GM21423 (cell line): Measurements from ENCODE around the gene NDST4.

ENCODE experiments used
- ATAC-seq: cut with Tn5 transposase; IDR thresholded peaks from one replicate; pipeline ENCODE4 v1.9.1; 2021; ENCODE audit warnings: mild to moderate bottlenecking, moderate library complexity; ENCODE audit not compliant: unreplicated experiment

Gene NDST4

DNA sequence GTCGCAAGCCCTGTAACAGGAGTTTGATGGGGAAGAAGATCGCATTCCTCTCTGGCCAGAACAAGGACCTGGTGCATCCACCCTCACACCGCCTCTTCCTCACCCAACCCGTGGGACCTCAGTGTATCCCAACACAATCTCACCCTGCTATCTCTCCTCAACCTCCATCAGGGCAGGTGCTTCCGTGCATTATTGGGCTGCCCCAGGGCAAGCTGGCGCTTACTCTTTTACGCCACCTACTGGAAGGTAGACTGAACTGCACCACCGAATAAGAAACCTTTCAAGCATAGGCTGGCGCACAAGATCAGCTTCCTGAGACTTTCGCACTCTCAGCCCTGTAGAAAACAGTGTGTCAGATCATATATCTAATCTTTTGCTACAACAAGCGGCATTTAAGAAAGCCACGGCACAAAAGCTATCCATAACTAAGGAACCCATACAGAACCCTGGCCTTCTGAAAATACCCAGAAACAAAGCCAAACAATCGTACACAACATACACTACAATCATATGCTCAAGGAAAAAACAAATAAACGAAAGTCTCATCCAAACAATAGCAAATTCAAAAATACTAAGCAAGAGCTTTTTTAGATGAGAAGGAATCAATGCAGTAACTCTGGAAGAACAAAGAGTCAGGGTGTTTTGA, 305.5 kb downstream of the NDST4 start:
- ATAC-seq, result peak; percentile 98

DNA sequence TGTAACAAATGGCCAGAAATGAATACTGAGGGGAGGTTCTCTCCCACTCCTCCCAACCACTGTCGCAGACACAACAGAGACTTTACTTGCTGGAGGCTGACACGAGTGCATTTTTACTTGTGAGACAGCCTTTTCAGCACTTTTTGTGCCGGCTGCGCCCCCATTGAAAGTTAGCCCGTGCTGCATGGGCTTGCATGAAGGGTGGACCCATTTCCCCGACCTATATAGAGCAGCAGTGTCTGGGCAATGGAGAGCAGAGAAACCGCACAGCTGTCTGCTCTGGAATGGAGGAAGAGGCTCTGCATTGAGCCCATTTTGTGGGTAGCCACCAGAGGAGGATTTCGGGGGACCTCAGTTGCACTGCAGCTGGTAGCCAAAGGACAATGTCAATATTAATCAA, 306.1 kb downstream of the NDST4 start:
- peak; percentile 6 for ATAC-seq

DNA sequence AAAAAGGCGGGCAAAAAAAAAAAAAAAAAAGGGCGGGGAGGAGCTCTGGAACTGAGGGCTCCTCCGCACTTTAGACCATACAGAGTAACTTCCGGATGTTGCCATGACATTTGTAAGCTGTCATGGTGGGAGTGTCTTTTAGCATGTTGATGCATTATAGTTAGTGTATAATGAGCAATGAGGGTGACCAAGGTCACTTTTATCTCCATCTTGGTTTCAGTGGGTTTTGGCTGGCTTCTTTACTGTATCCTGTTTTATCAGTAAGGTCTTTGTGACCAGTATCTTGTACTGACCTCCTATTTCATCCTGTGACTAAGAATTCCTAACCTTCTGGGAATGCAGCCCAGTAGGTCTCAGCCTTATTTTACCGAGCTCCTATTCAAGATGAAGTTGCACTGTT, 321.4 kb downstream of the NDST4 start:
- no peak for ATAC-seq

DNA sequence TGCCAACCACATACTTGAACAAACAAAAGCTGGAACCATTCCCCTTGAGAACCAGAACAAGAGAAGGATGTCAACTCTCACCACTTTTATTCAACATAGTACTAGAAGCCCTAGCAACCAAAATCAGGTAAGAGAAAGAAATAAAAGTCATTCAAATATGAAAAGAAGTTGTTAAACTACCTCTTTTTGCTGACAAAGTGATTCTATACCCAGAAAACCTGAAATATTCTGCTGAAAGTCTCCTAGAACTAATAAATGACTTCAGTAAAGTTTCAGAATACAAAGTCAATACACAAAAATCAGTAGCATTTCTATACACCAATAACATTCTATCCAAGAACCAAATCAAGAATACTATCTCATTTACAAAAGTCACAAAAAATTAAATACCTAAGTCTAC, 327.9 kb downstream of the NDST4 start:
- no peak for ATAC-seq

DNA sequence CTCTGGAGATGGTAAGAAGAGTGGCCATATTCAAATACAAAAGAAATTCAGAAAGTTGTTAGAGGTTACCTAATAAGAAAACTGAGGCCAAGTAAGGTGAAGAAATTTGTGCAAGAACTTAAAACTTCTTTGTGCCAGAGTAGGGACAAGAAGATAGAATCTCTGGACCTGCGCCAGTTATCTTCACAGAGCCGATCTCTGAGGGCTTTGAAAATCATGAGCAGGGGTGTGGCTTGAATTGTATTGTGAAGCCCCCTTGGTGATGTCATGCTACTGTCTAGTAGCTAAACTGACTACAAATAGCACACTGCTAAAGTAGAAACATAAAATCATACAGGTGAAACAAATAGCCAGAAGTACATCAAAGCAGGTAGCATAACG, 330.2 kb downstream of the NDST4 start:
- no peak for ATAC-seq

DNA sequence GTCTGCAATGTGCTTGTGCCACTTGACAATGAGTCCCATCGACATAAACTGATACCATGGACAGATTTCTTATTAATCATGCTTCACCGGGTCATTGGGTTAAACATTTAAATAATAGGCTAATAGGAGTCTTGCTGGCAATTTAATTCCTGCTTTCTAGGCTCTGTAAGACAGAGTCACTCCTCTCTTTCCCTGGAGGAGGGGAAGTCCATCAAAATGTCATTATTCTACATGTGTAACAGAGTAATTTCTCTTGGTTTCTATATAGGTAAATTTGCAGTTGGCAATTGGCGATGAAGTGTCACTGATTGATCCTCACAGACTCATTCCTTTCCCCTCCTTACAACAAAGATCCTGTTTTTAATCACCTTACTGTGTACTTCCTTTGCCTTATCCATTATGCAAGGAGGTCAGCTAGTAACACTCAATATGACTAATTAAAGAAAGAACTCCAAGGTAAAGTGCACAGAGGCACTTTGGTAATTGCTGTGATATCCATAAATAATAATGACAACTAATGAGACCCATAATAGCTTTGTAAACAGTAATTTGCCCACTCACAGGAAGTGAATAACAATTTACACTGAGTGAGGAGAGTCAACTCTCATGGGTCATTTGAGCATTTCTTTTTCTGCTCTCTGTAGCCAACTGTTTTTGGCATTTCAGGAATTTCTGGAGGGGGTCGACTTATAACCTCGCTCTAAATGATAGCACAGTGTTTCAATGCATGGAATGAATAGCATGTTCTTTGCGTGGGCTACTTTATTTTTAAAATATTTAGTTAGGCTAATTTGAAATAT, 330.8 kb downstream of the NDST4 start:
- no peak for ATAC-seq

DNA sequence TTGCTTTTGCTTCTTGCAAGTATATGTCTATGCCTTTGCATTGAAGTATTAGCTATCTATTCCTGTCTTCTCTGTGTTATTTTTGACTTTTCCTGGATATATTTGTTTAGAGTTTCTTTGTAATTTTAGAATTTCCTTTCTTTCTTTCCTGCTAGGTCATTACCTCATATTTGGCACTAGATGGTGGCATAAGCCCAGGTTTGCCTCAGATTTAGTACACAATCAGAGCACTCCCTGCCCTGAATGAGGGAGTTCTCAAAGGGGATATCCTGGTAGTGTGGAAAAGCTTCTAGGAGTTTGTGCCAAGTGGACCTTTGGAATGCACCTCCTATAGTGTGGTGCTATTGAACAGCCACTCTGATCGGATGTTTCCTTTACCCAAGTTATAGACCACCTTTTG, 333.2 kb downstream of the NDST4 start:
- no peak for ATAC-seq
